ENCODE results near the gene ASPHD2.
A peak's percentile ranks its signal among the peaks of the same experiment; 100 is the strongest.

Gene ASPHD2

DNA sequence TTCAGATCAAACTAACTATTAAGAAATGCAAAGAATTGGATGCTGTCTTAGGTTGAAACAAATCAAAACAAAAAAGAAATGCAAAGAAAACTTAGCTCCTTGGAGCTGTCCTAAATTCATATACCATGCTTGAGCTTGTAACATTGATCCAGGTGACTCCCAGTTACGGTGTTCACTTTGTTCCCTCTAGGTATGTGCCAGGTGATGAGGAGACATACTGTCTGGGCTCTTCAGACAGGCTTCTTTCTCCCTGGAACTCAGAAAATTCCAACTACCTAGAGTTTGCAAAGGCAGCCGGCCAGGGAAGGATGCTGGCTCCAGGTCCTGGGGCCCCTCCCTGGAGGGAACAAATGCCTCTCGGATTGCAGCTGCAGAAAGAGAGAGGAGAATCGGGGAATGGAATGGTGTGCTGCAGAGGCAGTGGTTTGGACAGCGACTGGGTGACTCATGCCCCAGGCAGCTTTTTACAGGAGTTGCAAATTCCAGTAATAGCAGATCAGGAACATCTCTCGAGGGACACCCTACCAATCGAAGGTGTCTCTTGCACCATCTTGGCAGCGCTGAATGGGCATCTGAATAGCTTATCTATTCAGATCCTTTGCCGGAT lies 12.3 kb upstream of the ASPHD2 start:
- peaks cover 8% of the 10 kb centered on the region; the same call in 1 of the 2 replicates for H3K27me3 ChIP-seq (ENCODE audit: control insufficient read depth, insufficient read depth, low read length)

DNA sequence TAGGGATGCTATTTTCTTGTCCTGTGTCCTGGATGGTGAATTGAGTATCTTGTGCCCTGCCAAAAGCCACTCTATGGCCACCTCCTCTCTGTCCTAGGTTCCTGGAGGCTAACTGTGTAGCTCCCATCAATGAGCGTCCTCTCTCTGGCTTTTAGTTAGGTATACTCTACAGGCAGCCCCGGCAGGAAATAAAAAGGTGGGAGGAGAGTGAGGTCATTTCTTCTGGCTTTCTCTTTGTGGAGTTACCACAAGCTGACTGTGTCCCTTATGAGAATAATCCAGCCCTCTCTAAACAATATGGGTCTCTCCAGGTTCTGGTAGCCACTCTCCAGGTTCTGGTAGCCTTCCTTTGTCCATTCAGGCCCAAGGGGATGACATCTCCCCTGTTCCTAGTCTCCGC lies 11.7 kb upstream of the ASPHD2 start:
- Histone ChIP-seq H3K27ac (ENCODE audit: low read depth, low read length) (no peak overlapping the region), H3K9ac (ENCODE audit: low read length) (no peak overlapping the region), H3K4me1 (ENCODE audit: control insufficient read depth, insufficient read depth, low read length) (peaks cover 13% of the 10 kb centered on the region), H3K9me3 (ENCODE audit: control insufficient read depth, insufficient read depth, low read depth, low read length) (0 out of 2 replicates have a peak, but pooled peaks cover under 1% of the 10 kb centered on the region), H3K4me3 (ENCODE audit: low read depth, low read length) (no peak overlapping the region), H3K36me3 (ENCODE audit: control insufficient read depth, insufficient read depth, low read length) (no peaks in the 10 kb centered on the region), H3K27me3 (ENCODE audit: control insufficient read depth, insufficient read depth, low read length) (peaks cover 6% of the 10 kb centered on the region; the same call in 1 of the 2 replicates)

More for the DNA sequence above, 12.3 kb upstream of the ASPHD2 start:
- no peak overlapping the region for H3K4me3 ChIP-seq (ENCODE audit: low read depth, low read length)
- H3K9ac ChIP-seq (ENCODE audit: low read length) = no peak overlapping the region
- H3K27ac ChIP-seq (ENCODE audit: low read depth, low read length) = no peak overlapping the region
- H3K4me1 ChIP-seq (ENCODE audit: control insufficient read depth, insufficient read depth, low read length) = peaks cover 13% of the 10 kb centered on the region
- H3K36me3 ChIP-seq (ENCODE audit: control insufficient read depth, insufficient read depth, low read length) = no peaks in the 10 kb centered on the region
- H3K9me3 ChIP-seq (ENCODE audit: control insufficient read depth, insufficient read depth, low read depth, low read length) = no peaks in the 10 kb centered on the region

DNA sequence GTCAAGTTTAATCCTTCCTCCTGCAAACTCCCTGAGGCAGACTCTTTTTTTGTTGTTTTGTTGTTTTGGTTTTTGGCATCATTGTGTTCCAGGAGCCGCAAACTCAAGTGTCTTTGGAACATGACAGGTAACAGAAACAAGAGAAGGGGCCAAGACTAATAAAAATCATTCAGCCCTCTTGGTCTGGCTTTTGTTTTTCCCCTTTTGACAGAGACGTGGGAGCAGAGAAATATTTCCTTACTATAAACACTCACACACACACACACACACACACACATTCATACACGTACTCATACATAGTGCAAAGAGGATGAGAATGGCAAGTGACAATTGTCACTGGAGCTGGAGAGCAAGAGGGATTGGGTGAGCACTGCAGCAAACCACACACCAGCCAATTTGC lies 10.4 kb upstream of the ASPHD2 start:
- Histone ChIP-seq H3K4me1 (ENCODE audit: control insufficient read depth, insufficient read depth, low read length) (peaks cover 13% of the 10 kb centered on the region), H3K4me3 (ENCODE audit: low read depth, low read length) (no peak overlapping the region), H3K36me3 (ENCODE audit: control insufficient read depth, insufficient read depth, low read length) (no peaks in the 10 kb centered on the region), H3K27ac (ENCODE audit: low read depth, low read length) (no peak overlapping the region), H3K9me3 (ENCODE audit: control insufficient read depth, insufficient read depth, low read depth, low read length) (peaks cover 7% of the 10 kb centered on the region), H3K27me3 (ENCODE audit: control insufficient read depth, insufficient read depth, low read length) (0 out of 2 replicates have a peak, but pooled peaks cover 4% of the 10 kb centered on the region), H3K9ac (ENCODE audit: low read length) (no peak overlapping the region)

DNA sequence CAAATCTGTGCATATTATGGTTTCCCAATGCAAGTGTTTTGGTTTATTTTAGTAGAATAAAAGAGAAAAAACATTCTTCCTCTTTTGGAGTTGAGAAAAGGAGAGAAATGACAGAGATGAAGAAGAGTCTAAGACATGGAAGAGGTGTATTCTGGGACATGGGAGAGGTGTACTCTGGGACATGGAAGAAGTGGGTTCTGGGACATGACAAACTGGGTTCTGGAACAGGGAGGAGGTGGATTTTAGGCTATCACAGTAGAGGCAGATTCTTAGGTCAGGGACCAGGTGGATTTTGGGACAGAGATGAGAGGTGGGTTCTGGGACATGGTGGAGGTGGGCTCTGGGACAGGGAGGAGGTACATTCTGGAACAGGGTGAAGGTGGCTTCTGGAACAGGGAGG lies 2.1 kb upstream of the ASPHD2 start:
- Histone ChIP-seq H3K4me1 (ENCODE audit: control insufficient read depth, insufficient read depth, low read length) (0 out of 2 replicates have a peak, but pooled peaks cover 4% of the 10 kb centered on the region), H3K9ac (ENCODE audit: low read length) (no peak overlapping the region), H3K9me3 (ENCODE audit: control insufficient read depth, insufficient read depth, low read depth, low read length) (peaks cover 7% of the 10 kb centered on the region), H3K27ac (ENCODE audit: low read depth, low read length) (no peak overlapping the region), H3K36me3 (ENCODE audit: control insufficient read depth, insufficient read depth, low read length) (no peaks in the 10 kb centered on the region), H3K4me3 (ENCODE audit: low read depth, low read length) (no peak overlapping the region), H3K27me3 (ENCODE audit: control insufficient read depth, insufficient read depth, low read length) (peaks cover 41% of the 10 kb centered on the region)

DNA sequence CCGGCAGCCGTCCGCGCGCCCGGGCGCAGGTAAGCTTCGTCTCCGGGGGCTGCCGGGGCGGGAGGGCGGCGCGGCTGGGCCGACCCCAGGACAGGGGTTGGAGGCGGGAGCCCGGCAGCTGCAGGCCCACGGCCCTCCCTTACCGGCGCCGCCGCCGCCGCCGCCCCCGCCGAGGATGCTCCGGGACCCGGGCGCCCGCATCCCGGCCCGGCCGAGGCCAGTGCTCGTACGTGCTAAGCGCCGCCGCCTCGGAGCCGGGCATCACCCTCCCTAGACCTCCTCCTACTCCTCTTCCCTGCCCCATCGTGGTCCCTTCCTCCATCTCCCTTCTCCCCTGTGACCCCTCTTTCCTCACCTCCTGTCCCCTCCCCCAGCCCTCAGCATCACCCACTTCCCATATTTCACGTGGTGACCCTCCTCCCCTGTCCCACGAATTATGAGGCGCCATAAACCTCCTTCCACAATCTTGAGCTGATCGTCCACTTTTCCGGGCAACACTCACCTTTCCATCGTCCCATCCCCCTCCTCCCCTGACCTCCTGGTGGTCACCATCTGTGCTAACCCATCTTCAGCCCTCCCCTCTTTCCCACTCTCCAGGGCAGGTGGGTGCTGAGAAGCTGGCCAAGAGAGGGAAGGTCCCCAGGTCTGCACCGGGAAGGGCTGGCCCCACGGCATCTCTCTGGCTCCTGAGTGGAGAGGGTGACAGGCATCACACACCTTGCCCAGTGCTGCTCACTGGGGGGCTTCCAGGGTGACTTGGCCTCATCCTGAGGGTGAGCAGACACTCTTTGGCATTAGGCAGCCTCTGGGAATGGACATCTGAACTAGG lies 612 bp downstream of the ASPHD2 start:
- peaks cover 41% of the 10 kb centered on the region for H3K27me3 ChIP-seq (ENCODE audit: control insufficient read depth, insufficient read depth, low read length)
- H3K9me3 ChIP-seq (ENCODE audit: control insufficient read depth, insufficient read depth, low read depth, low read length) = no peaks in the 10 kb centered on the region
- H3K36me3 ChIP-seq (ENCODE audit: control insufficient read depth, insufficient read depth, low read length) = peaks cover 11% of the 10 kb centered on the region; the same call in 1 of the 2 replicates
- H3K9ac ChIP-seq (ENCODE audit: low read length) = no peak overlapping the region
- 0 out of 2 replicates have a peak, but pooled peaks cover 4% of the 10 kb centered on the region for H3K4me1 ChIP-seq (ENCODE audit: control insufficient read depth, insufficient read depth, low read length)
- H3K4me3 ChIP-seq (ENCODE audit: low read depth, low read length) = peak overlapping the region; percentile 80
- H3K27ac ChIP-seq (ENCODE audit: low read depth, low read length) = no peak overlapping the region

DNA sequence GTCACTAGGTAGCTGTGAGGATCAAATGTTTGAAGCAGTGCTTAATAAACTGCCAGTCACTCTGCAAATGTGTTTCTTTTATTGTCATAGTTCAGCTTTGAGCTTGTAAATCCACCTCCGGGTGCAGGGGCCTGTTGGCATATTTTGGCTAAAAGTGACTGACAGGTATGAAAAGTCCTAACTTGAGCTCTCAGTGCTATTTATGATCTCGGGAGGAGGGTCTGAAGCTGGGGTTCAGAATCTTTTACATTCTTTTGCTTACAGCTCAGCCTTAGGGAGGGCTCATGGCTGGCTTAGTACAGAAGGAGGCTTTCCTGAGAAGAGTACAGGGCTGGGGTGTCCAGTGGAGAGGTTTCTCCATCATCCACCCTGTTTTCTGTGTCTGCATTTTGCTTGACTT lies 1.5 kb downstream of the ASPHD2 start:
- no peak overlapping the region for H3K9ac ChIP-seq (ENCODE audit: low read length)
- H3K27ac ChIP-seq (ENCODE audit: low read depth, low read length) = no peak overlapping the region
- no peaks in the 10 kb centered on the region for H3K9me3 ChIP-seq (ENCODE audit: control insufficient read depth, insufficient read depth, low read depth, low read length)
- 0 out of 2 replicates have a peak, but pooled peaks cover 4% of the 10 kb centered on the region for H3K4me1 ChIP-seq (ENCODE audit: control insufficient read depth, insufficient read depth, low read length)
- peaks cover 11% of the 10 kb centered on the region; the same call in 1 of the 2 replicates for H3K36me3 ChIP-seq (ENCODE audit: control insufficient read depth, insufficient read depth, low read length)
- peaks cover 41% of the 10 kb centered on the region for H3K27me3 ChIP-seq (ENCODE audit: control insufficient read depth, insufficient read depth, low read length)
- no peak overlapping the region for H3K4me3 ChIP-seq (ENCODE audit: low read depth, low read length)

DNA sequence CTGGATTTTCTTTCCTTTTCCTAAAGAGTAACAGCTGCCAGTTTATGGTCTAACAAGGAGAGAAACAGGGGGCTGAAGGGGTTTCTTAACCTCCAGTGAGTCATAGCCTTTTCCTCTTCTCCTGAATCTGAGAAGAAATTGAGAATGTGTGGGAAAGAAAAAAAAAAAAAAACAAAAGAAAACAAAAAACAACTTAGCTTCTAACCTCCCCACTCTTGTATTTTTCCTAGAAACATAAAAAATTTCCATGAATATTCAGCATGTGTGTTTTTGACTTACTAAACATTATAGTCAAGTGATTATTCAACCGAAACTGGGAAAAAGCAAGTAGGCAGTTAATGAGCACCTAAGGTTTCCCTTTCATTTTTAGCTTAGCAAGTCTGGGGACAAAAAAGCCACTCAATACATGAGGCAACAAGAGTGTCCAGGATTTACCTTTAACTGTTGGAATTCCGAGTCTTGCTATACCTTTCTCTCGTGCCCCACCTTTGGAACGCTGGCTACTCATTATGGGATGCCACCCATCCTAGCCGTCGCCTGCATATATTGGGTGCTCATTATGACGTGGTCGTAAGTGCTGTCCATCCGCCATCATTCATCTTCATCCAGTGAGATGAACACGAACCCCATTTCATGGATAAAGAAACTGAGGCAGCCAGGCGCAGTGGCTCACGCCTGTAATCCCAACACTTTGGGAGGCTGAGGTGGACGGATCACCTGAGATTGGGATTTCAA lies 2.4 kb downstream of the ASPHD2 start:
- H3K4me1 ChIP-seq (ENCODE audit: control insufficient read depth, insufficient read depth, low read length) = 0 out of 2 replicates have a peak, but pooled peaks cover 4% of the 10 kb centered on the region
- H3K27me3 ChIP-seq (ENCODE audit: control insufficient read depth, insufficient read depth, low read length) = peaks cover 35% of the 10 kb centered on the region
- no peak overlapping the region for H3K27ac ChIP-seq (ENCODE audit: low read depth, low read length)

DNA sequence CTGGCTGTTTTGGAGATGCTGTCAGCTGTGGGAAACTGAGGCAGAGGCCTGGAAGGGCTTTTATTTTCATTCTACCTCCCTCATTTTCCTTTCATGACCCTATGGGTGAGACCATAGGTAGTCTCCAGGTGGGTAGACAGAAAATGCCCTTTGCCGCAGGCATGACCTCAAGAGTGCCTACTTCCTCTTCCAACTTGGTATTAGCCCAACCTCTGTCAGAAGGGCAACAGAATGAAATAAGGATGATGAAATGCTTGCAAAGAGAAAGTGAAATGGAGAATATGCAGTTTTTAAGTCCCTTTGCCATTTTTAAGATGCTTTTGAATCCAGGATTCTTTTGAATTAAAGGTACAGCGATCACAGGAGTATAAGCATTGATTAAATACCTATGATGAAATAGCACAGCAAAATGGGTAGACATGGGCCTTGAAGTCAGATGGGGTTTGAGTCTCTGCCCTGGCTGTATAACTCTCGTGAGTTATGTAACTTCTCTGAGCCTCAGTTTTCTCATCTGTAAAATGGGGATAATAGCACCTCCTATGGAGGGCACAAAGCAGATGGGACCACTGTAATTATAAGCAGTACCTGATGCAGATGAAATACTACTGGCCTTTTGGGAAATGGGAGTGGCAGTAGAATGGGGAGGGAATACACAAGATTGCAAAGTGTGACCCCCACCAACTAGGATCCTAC lies 3.7 kb downstream of the ASPHD2 start:
- peaks cover 25% of the 10 kb centered on the region for H3K27me3 ChIP-seq (ENCODE audit: control insufficient read depth, insufficient read depth, low read length)
- peaks cover 11% of the 10 kb centered on the region; the same call in 1 of the 2 replicates for H3K36me3 ChIP-seq (ENCODE audit: control insufficient read depth, insufficient read depth, low read length)
- no peak overlapping the region for H3K4me3 ChIP-seq (ENCODE audit: low read depth, low read length)
- H3K4me1 ChIP-seq (ENCODE audit: control insufficient read depth, insufficient read depth, low read length) = 0 out of 2 replicates have a peak, but pooled peaks cover 4% of the 10 kb centered on the region
- H3K27ac ChIP-seq (ENCODE audit: low read depth, low read length) = no peak overlapping the region
- H3K9me3 ChIP-seq (ENCODE audit: control insufficient read depth, insufficient read depth, low read depth, low read length) = no peaks in the 10 kb centered on the region
- H3K9ac ChIP-seq (ENCODE audit: low read length) = no peak overlapping the region

More for the DNA sequence above, 2.4 kb downstream of the ASPHD2 start:
- no peaks in the 10 kb centered on the region for H3K9me3 ChIP-seq (ENCODE audit: control insufficient read depth, insufficient read depth, low read depth, low read length)
- H3K4me3 ChIP-seq (ENCODE audit: low read depth, low read length) = no peak overlapping the region
- H3K36me3 ChIP-seq (ENCODE audit: control insufficient read depth, insufficient read depth, low read length) = peaks cover 11% of the 10 kb centered on the region; the same call in 1 of the 2 replicates
- no peak overlapping the region for H3K9ac ChIP-seq (ENCODE audit: low read length)

DNA sequence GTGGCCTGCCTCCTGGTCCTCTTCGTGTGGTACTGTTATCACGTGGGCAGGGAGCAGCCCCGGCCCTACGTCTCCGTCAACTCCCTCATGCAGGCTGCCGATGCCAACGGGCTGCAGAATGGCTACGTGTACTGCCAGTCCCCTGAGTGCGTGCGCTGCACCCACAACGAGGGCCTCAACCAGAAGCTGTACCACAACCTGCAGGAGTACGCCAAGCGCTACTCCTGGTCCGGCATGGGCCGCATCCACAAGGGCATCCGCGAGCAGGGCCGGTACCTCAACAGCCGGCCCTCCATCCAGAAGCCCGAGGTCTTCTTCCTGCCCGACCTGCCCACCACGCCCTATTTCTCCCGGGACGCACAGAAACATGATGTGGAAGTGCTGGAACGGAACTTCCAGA lies 4.7 kb downstream of the ASPHD2 start:
- no peaks in the 10 kb centered on the region for H3K9me3 ChIP-seq (ENCODE audit: control insufficient read depth, insufficient read depth, low read depth, low read length)
- H3K27ac ChIP-seq (ENCODE audit: low read depth, low read length) = no peak overlapping the region
- H3K4me1 ChIP-seq (ENCODE audit: control insufficient read depth, insufficient read depth, low read length) = 0 out of 2 replicates have a peak, but pooled peaks cover 4% of the 10 kb centered on the region
- no peak overlapping the region for H3K9ac ChIP-seq (ENCODE audit: low read length)
- H3K36me3 ChIP-seq (ENCODE audit: control insufficient read depth, insufficient read depth, low read length) = peaks cover 11% of the 10 kb centered on the region; the same call in 1 of the 2 replicates
- peaks cover 16% of the 10 kb centered on the region for H3K27me3 ChIP-seq (ENCODE audit: control insufficient read depth, insufficient read depth, low read length)
- no peak overlapping the region for H3K4me3 ChIP-seq (ENCODE audit: low read depth, low read length)

DNA sequence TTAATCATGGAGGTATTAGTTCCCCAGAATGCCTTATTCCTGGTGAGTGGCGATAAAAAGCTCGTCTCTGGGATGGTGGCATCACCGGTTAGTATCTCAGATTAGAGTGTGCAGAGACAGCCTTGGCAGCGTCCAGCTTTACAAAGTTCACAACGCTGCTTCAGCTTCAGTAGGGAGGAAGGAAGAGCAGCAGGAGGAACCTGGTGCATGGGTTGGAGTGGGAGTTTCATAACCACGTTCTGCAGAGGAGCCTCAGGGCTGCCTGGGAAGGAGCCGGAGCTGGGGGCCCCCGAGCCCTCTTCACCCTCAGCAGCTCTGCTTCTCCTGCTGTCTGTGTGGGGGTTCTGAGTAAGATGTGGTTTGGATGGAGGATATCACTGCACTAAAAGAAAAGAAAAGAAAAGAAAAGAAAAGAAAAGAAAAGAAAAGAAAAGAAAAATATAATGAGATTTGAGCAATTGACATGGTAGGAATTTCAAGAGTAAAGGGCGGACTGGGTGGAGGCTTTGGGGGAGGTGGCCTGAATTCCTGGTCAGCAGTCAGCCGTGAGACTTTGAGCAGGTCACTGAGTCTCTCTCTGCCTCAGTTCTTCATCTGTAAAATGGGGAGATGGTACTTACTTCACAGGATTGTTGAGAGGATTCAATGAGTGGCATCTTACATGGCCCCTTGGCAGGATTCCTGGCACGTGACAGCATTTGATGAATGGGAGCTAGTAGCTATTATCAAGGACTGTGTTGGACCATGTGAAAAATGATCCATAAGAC lies 6.5 kb downstream of the ASPHD2 start:
- no peaks in the 10 kb centered on the region for H3K9me3 ChIP-seq (ENCODE audit: control insufficient read depth, insufficient read depth, low read depth, low read length)
- no peak overlapping the region for H3K27ac ChIP-seq (ENCODE audit: low read depth, low read length)
- H3K4me3 ChIP-seq (ENCODE audit: low read depth, low read length) = no peak overlapping the region
- H3K9ac ChIP-seq (ENCODE audit: low read length) = no peak overlapping the region
- H3K27me3 ChIP-seq (ENCODE audit: control insufficient read depth, insufficient read depth, low read length) = peaks cover 5% of the 10 kb centered on the region
- no peaks in the 10 kb centered on the region for H3K4me1 ChIP-seq (ENCODE audit: control insufficient read depth, insufficient read depth, low read length)
- peaks cover 11% of the 10 kb centered on the region; the same call in 1 of the 2 replicates for H3K36me3 ChIP-seq (ENCODE audit: control insufficient read depth, insufficient read depth, low read length)

All from HUES6 (cell line).